IMR-90 (cell line): Measurements from ENCODE around the gene CD46. TPM values are rescaled to one million over a fixed set of nuclear protein-coding genes. Genes with fewer than 3 reads are reported as not detected.

Source experiments
- NFE2L2 ChIP-seq: fragments of 150-350 bp; IDR thresholded peaks from 2 replicates; pipeline ENCODE4 v1.6.1; 2016; ENCODE audit warnings: low read depth, mild to moderate bottlenecking, low read length
- POLR2A ChIP-seq: IDR thresholded peaks from 2 replicates; pipeline ENCODE4 v1.6.1; 2012; ENCODE audit warnings: mild to moderate bottlenecking, low read depth, low read length
- RAD21 ChIP-seq: IDR thresholded peaks from 2 replicates; pipeline ENCODE4 v1.6.1; 2012; ENCODE audit warnings: low read length, improper control_type of control experiment
- RFX5 ChIP-seq: IDR thresholded peaks from 2 replicates; pipeline ENCODE4 v1.8.0; 2012; ENCODE audit warnings: low read depth, mild to moderate bottlenecking, low read length, moderate library complexity
- USF2 ChIP-seq: fragments of 150-350 bp; IDR thresholded peaks from 2 replicates; pipeline ENCODE4 v1.6.1; 2017; ENCODE audit warnings: mild to moderate bottlenecking, antibody characterized with exemption, low read length, low read depth
- polyA plus RNA-seq, 3 experiments: library from polyadenylated mRNA; depleted of rRNA; stranded (reverse); fragments of >200 nt; gene quantifications; 2 replicates each; pipeline ENCODE4 v1.2.3, GENCODE V29; 2012; ENCODE audit warnings: low replicate concordance in 1 of 3
- total RNA-seq: library from RNA; depleted of rRNA; stranded (reverse); fragments of >200 nt; gene quantifications from 2 replicates; pipeline ENCODE4 v1.2.3, GENCODE V29; 2012

CD46 gene
- total and polyA plus RNA-seq, 2 of the 4 experiments (the other 2 are of a cell fraction): 37.1 to 82.0 TPM

- TF ChIP-seq RFX5 (no peak), USF2 (no peak), RAD21 (no peak), POLR2A (no peak), NFE2L2 (no peak)
Observed at GRCh38 chr1:207747627-207748492, 4.0 kb upstream of the CD46 start (continued).
